Prostate gland (tissue), 2 donors: ENCODE results near the gene PSMB10. TPM values are rescaled to one million over a fixed set of nuclear protein-coding genes. Genes with fewer than 3 reads are reported as not detected.

Experiments used
- DNase-seq: peaks from one replicate; pipeline ENCODE4 v3.0.0-alpha.2; 2019; ENCODE audit warnings: low spot score
- H3K27ac ChIP-seq, 2 donors: fragments of 200-600 bp; sonication (generic); 2 replicates each; pipeline ENCODE4 v1.5.1; 2017 to 2019
- H3K27me3 ChIP-seq: fragments of 200-600 bp; sonication (generic); replicated peaks from 2 replicates; pipeline ENCODE4 v1.5.1; 2019; ENCODE audit not compliant: insufficient read depth
- H3K36me3 ChIP-seq, 2 donors: fragments of 200-600 bp; sonication (generic); 1 replicate in 1 of 2; 2 replicates in 1 of 2; pipeline versions ENCODE4 v1.5.1 to v1.8.1; 2017 to 2019
- H3K4me1 ChIP-seq: fragments of 200-600 bp; sonication (generic); replicated peaks from 2 replicates; pipeline ENCODE4 v1.5.1; 2019
- H3K4me3 ChIP-seq, 2 donors: fragments of 200-600 bp; sonication (generic); 2 replicates each; pipeline ENCODE4 v1.5.1; 2017 to 2019
- H3K9me3 ChIP-seq: fragments of 200-600 bp; sonication (generic); 2 replicates; pipeline ENCODE4 v1.5.1; 2017
- POLR2A ChIP-seq: fragments of 450-650 bp; IDR thresholded peaks from one replicate; pipeline ENCODE4 v1.6.1; 2016; ENCODE audit warnings: antibody characterized with exemption, mild to moderate bottlenecking
- POLR2AphosphoS5 ChIP-seq: sonication (generic); formaldehyde crosslinking; IDR thresholded peaks from one replicate; pipeline ENCODE4 v1.6.1; 2017; ENCODE audit warnings: antibody characterized with exemption
- WGBS: methylation state at CpG from one replicate; pipeline ENCODE4 v1.1.5; 2018; 5-methylcytosine and 5-hydroxymethylcytosine counted together
- intact Hi-C: fragments of 100-400 bp; cut with DNase I; formaldehyde crosslinking; loops from one replicate; pipeline ENCODE4 v1.14.2; 2022
- total RNA-seq, 2 donors: library from RNA; depleted of rRNA; stranded (reverse); fragments of >200 nt; gene quantifications; one replicate each; pipeline ENCODE4 v1.1.0, GENCODE V29; 2016
- TF ChIP-seq, protein P1 (sequence below), 4 experiments: fragments of 200-600 bp in 2 of 4; fragments of 450-650 bp in 2 of 4; sonication (generic) in 2 of 4; IDR thresholded peaks; 1 replicate in 3 of 4; 2 replicates in 1 of 4; pipeline ENCODE4 v1.5.1; 2016 to 2019; ENCODE audit warnings: antibody characterized with exemption in 4 of 4, mild to moderate bottlenecking in 2 of 4, moderate library complexity in 2 of 4

PSMB10 gene
- total RNA-seq, 2 donors from 2014 or later: 29.9 to 42.5 TPM

DNA sequence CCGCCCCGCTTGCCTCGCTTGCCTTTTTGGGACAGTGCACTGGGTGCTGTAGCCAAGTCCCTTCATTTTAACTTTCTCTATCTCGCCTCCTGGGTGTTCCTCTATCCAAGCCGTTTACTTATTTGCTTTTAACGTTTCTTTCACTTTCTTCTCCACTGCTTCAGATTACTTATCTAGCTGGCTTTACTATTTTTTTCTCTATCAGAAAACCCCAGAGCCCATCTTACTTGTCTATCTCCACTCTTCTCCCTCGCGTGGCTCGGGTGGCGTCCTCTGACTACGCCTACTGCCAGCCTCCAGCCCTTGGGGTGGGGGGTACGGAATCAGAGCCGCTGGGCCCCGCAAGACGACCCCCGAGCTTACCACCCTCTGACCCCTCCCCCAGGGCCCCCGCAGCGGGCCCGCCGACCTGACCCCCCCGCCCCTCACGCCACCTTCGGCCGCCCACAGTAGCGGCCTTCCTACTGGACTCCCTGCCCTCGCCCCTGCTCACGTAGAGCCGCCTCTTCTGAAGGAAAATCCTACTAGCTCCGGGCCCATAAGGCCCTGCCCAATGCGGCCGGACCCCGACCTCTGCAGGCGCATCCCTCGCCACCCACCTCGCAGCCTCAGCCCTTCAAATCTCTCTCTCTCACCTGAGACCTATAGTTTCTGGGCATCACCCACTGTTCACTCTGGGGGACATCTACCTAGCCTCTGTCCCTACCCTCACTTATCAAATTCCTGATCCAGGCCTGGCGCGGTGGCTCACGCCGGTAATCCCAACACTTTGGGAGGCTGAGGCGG, 32.8 kb upstream of the PSMB10 start:
- 33% methylated on average over 40 of the region's 40 CpGs for WGBS
- Histone ChIP-seq H3K4me1 (peaks cover 8% of the 10 kb centered on the region), H3K36me3 (no peaks in the 10 kb centered on the region), H3K4me3 (peak overlapping the region; percentile 67 to 78), H3K27me3 (no peaks in the 10 kb centered on the region), H3K27ac (peak overlapping the region; percentile 84 to 88), H3K9me3 (no peaks in the 10 kb centered on the region)
- intact Hi-C loops: no loop called here
- no peak for DNase-seq
- TF ChIP-seq POLR2A (no peak), POLR2AphosphoS5 (no peak)
- TF ChIP-seq, protein P1, sequence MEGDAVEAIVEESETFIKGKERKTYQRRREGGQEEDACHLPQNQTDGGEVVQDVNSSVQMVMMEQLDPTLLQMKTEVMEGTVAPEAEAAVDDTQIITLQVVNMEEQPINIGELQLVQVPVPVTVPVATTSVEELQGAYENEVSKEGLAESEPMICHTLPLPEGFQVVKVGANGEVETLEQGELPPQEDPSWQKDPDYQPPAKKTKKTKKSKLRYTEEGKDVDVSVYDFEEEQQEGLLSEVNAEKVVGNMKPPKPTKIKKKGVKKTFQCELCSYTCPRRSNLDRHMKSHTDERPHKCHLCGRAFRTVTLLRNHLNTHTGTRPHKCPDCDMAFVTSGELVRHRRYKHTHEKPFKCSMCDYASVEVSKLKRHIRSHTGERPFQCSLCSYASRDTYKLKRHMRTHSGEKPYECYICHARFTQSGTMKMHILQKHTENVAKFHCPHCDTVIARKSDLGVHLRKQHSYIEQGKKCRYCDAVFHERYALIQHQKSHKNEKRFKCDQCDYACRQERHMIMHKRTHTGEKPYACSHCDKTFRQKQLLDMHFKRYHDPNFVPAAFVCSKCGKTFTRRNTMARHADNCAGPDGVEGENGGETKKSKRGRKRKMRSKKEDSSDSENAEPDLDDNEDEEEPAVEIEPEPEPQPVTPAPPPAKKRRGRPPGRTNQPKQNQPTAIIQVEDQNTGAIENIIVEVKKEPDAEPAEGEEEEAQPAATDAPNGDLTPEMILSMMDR (IDR thresholded peaks at IDR 0.05): no peak

DNA sequence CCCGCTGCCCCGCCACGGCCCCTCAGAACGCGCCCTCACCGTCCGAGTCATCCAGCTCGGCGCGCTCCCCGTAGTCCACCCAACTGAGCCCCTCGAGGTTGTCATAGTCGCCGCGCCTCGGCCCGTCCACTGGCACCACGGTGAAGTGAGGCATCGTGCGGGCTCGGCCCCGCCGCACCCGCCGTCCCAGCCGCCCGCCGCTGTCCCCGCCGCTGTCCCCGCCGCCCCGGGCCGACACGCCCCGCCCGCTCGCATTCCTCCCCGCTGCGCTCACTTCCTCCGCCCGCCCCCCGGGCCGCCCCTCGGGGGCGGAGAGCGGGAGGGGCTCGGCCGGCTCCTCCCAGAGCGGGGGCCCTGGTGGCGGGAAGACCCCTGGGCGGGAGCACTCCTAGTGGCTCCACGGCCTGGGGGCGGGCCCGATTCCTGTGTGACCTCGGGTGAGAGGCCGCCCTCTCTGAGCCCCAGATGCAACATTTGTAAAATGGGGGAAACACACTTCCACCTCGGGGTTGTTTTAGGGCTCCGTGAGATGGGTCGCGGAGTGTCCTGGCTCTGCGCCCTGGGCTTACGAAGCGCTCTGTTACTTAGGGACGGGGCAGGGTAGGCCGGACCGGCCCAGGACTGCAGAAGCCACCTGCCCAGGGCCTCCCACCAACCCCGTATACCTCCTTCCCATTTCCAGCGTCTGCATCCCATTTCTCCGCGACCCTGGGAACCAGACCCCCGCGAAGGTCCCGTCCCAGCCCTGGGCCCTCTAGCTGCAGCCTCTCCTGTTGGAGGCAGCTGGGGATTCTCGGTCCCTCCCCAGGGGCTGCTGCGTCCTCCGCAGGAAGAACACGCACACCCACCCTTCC, 32.0 kb upstream of the PSMB10 start, which contains the start of gene SLC12A4:
SLC12A4 (minus strand) TSS at position 238 of the 854 bp plus-strand sequence; CDS start at position 154, 84 bp downstream.
- peaks cover 8% of the 10 kb centered on the region for H3K4me1 ChIP-seq
- intact Hi-C loops: no loop called here
- no peaks in the 10 kb centered on the region for H3K36me3 ChIP-seq
- H3K27me3 ChIP-seq: no peaks in the 10 kb centered on the region
- H3K4me3 ChIP-seq: peak within 1 kb of the TSS; percentile 67 to 78
- H3K27ac ChIP-seq: peak within 1 kb of the TSS; percentile 84 to 88
- peak; percentile 88 for TF ChIP-seq POLR2A
- TF ChIP-seq POLR2AphosphoS5: peak; percentile 74
- TF ChIP-seq, protein P1 (IDR thresholded peaks at IDR 0.05): peak in 2 of 4 experiments; percentile 8 to 10
- peak; percentile 76 for DNase-seq
- under 1% methylated on average over 60 of the region's 78 CpGs for WGBS
- no peaks in the 10 kb centered on the region for H3K9me3 ChIP-seq

DNA sequence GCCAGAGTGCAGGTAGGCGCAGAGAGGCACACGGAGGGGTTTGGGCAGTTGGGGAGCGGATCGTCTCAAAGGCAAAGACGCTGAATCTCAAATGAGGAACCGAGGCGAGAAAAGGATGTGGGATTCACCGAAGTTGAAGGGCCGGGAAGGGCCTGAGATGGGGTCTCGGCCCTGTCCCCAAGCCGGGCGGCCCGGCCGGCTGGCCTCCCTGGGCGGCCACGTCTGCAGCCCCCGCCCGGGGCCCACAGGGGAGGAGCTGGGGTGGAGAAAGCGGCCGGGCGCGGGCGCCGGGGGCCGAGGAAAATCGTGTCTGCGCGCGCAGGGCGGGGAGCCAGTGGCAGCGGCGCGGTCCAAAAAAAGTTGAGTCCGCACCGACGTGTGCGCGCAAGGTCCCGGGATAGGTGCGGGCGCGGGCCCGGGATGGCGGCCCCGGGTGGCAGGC, 31.3 kb upstream of the PSMB10 start:
- no peaks in the 10 kb centered on the region for H3K9me3 ChIP-seq
- TF ChIP-seq POLR2A (no peak), POLR2AphosphoS5 (no peak)
- TF ChIP-seq, protein P1 (IDR thresholded peaks at IDR 0.05): no peak
- H3K27ac ChIP-seq: peak overlapping the region; percentile 84 to 88
- H3K4me3 ChIP-seq: peak overlapping the region; percentile 67 to 78
- peaks cover 8% of the 10 kb centered on the region for H3K4me1 ChIP-seq
- DNase-seq: no peak
- WGBS: 0% methylated on average over 35 of the region's 45 CpGs
- H3K36me3 ChIP-seq: no peaks in the 10 kb centered on the region
- intact Hi-C loops: no loop called here
- no peaks in the 10 kb centered on the region for H3K27me3 ChIP-seq

DNA sequence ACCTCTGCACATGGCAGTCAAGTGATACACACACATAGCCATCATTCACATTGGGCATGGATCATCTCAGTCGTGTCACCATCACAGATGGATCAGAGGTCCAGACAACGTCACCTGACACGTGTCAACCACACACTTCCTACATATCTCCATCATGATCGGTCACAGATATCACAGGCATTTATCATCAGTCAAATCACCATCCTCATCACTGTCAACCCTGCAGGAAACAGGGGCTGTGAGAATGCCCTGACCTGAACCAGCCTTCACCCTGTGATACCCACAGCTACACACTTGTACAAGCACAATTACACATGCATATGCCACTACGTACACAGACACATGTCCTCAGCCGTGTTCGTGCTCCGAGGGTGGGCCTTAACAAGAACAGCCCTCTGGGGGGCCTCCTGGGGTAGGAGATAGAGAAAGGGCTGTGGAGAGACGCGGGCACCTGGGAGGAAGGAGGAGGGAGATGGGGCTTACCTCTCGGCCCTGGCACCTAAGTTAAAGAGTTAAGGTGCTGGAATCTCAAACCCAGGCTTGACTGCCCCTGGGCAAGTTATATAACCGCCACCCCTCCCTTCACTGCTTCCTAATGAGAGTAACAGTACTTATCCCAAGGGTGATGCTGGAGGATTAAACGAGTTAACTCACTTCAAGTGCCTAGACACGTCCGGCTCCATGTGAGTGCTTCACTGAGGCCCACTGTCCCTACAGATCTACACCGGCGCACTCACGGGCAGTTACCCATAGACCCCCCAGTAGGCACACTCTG, 30.7 kb upstream of the PSMB10 start:
- intact Hi-C loops: no loop called here
- peak overlapping the region; percentile 84 to 88 for H3K27ac ChIP-seq
- TF ChIP-seq, protein P1 (IDR thresholded peaks at IDR 0.05): no peak
- no peak for TF ChIP-seq POLR2A
- no peak for TF ChIP-seq POLR2AphosphoS5
- peaks cover 0 to under 1% of the 10 kb centered on the region in 2 donors for H3K36me3 ChIP-seq
- H3K4me3 ChIP-seq: peak overlapping the region; percentile 67 to 78
- no peaks in the 10 kb centered on the region for H3K27me3 ChIP-seq
- H3K4me1 ChIP-seq: peaks cover 8% of the 10 kb centered on the region
- WGBS: 11% methylated on average over 18 of the region's 18 CpGs
- DNase-seq: no peak
- no peaks in the 10 kb centered on the region for H3K9me3 ChIP-seq
